ENCODE data around the gene SSH2. TPM values are rescaled to one million over a fixed set of nuclear protein-coding genes. Genes with fewer than 3 reads are reported as not detected.
A peak's percentile ranks its signal among the peaks of the same experiment; 100 is the strongest.
"Not testable (repeated sequence)": the region's sequence is repeated elsewhere in the genome, so short reads cannot be mapped to it uniquely, and the experiment has no call there.

SSH2 gene
- total RNA-seq, 2 experiments from 2014 or later: 37.5 to 43.5 TPM

DNA sequence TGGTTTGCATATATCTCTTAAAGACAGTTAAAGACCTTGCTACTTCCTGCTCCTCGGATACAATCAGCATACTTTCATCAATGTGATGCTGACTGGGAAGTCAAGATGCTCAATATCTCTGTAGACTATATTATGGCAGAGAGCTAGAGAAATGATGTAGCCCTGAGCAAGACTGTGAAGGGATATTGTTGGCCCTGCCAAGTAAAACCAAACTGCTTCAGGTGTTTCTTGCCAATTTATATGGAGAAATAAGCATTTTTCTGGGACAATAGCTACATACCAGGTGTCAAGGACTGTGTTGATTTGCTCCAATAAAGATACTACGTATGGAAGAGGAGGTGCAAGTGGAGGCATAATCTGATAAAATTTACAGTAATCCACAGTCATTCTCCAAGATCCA is 6.7 kb upstream of the SSH2 start:
- Mint-ChIP-seq H3K36me3 (ENCODE audit: low read depth) (no peaks in the 10 kb centered on the region), H3K27me3 (no peaks in the 10 kb centered on the region), H3K9me3 (no peaks in the 10 kb centered on the region), H3K4me1 (ENCODE audit: low read depth) (peaks cover 6% of the 10 kb centered on the region), H3K4me3 (no peak overlapping the region), H3K27ac (no peak overlapping the region)
- intact Hi-C loops (cut with micrococcal nuclease): no loop called here
- no peak for ATAC-seq
- TF ChIP-seq, protein P1, sequence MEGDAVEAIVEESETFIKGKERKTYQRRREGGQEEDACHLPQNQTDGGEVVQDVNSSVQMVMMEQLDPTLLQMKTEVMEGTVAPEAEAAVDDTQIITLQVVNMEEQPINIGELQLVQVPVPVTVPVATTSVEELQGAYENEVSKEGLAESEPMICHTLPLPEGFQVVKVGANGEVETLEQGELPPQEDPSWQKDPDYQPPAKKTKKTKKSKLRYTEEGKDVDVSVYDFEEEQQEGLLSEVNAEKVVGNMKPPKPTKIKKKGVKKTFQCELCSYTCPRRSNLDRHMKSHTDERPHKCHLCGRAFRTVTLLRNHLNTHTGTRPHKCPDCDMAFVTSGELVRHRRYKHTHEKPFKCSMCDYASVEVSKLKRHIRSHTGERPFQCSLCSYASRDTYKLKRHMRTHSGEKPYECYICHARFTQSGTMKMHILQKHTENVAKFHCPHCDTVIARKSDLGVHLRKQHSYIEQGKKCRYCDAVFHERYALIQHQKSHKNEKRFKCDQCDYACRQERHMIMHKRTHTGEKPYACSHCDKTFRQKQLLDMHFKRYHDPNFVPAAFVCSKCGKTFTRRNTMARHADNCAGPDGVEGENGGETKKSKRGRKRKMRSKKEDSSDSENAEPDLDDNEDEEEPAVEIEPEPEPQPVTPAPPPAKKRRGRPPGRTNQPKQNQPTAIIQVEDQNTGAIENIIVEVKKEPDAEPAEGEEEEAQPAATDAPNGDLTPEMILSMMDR (IDR thresholded peaks at IDR 0.05): no peak
- ChIA-PET POLR2A (no interaction called here), CTCF (interaction anchor here (0.6 to 9.3 kb wide), 3 partner anchors 8 to 127 kb away, joined by 3 to 309 read pairs (median 3); no protein-coding TSS in a partner anchor)
- no peak for DNase-seq

DNA sequence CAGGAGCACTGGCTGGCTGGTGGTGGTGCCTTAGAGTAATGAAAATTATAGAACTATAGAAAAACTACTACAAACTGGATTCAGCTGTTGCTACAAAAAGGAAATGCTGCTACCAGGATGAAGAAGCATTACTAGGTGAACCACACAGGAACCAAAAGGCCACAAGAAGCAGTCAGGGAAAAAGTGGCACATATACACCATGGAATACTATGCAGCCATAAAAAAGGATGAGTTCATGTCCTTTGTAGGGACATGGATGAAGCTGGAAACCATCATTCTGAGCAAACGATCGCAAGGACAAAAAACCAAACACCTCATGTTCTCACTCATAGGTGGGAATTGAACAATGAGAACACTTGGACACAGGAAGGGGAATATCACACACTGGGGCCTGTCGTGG is 5.9 kb upstream of the SSH2 start:
- H3K36me3 Mint-ChIP-seq (ENCODE audit: low read depth); H3K4me3 Mint-ChIP-seq; intact Hi-C loops (cut with micrococcal nuclease); DNase-seq; H3K27ac Mint-ChIP-seq; H3K4me1 Mint-ChIP-seq (ENCODE audit: low read depth); ATAC-seq; H3K27me3 Mint-ChIP-seq; H3K9me3 Mint-ChIP-seq: not testable (repeated sequence)
- POLR2A ChIA-PET: interaction anchor here (0.6 kb wide), 1 partner anchor 395 kb away, joined by 3 read pairs; no protein-coding TSS in a partner anchor
- CTCF ChIA-PET: interaction anchor here (9.3 kb wide), 1 partner anchor 126 kb away, joined by 309 read pairs; no protein-coding TSS in a partner anchor

DNA sequence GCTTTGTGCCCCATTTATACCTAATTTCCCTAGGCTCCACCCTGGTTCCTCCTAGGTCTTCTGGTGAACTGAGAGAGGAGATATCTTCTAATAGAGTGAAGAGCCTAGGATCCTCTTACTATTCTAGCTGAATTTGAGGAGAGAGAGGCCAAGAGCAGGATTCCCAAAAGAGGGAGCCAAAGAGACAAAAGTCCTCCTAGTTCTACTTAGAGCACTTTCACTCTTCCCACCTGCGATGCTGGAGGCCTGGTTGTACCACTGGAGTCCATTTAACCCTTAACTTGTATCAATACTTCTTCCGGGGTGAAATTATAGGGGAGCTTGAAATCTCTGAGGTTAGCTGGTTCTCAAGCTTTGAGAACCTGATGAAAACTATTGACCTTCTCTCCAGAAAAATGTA is 3.4 kb upstream of the SSH2 start:
- Mint-ChIP-seq H3K27me3 (no peaks in the 10 kb centered on the region), H3K9me3 (no peaks in the 10 kb centered on the region), H3K36me3 (ENCODE audit: low read depth) (peaks cover 2% of the 10 kb centered on the region), H3K4me1 (ENCODE audit: low read depth) (peaks cover 6% of the 10 kb centered on the region), H3K27ac (no peak overlapping the region), H3K4me3 (no peak overlapping the region)
- no peak for DNase-seq
- intact Hi-C loops (cut with micrococcal nuclease): no loop called here
- ChIA-PET CTCF (interaction anchor here (0.8 to 9.3 kb wide), 8 partner anchors 9 to 316 kb away, joined by 3 to 309 read pairs (median 4); no protein-coding TSS in a partner anchor), POLR2A (interaction anchor here (0.6 to 1.6 kb wide), 4 partner anchors 12 to 735 kb away, joined by 3 read pairs; no protein-coding TSS in a partner anchor)
- no peak for ATAC-seq
- TF ChIP-seq, protein P1 (IDR thresholded peaks at IDR 0.05): no peak

DNA sequence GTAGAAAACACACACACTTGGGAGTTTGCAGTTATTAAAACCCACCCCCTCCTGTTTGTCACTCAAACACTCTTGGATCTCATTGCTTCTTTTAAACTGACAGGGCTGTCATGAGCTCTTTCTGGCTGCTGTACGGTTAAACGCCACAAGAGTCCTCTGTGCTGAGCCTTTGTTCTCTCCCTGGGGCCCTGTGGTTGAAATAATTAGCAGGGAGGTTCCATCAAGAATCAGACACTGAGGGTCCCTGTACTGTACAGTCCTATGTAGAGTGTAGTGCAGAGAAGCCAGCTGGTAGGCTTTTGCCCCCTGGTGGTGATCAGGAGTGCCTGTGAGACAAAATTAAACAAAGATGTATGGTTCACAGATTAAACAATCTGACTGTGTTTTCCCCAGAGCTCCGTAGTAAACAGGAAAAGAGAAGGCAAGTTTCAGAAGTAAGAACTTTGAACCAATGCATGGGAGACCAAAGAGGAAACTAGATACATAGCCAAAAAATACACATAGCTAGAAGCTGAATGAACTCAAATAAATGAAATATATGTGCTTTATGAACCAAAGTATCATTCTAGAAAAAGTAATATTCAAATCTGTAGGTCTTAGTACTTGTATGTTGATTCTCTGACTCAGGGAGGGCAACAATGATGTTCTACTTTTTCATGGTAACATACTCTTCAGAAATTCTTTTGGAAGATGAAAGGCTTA is 1.4 kb upstream of the SSH2 start:
- POLR2A ChIA-PET: interaction anchor here (0.5 to 2.8 kb wide), 14 partner anchors 9 to 339 kb away, joined by 3 to 13 read pairs (median 4); no protein-coding TSS in a partner anchor
- H3K4me3 Mint-ChIP-seq: no peak overlapping the region
- H3K36me3 Mint-ChIP-seq (ENCODE audit: low read depth): peaks cover 5% of the 10 kb centered on the region
- no peak overlapping the region for H3K27ac Mint-ChIP-seq
- H3K27me3 Mint-ChIP-seq: no peaks in the 10 kb centered on the region
- peak; percentile 79 for ATAC-seq
- intact Hi-C loops (cut with micrococcal nuclease): loop anchor here (1.0 kb wide), 1 partner anchor 124 kb away; no protein-coding TSS in a partner anchor
- peaks cover 22% of the 10 kb centered on the region for H3K4me1 Mint-ChIP-seq (ENCODE audit: low read depth)
- TF ChIP-seq, protein P1 (IDR thresholded peaks at IDR 0.05): peak; percentile 79
- CTCF ChIA-PET: interaction anchor here (0.6 to 9.3 kb wide), 77 partner anchors 8 to 546 kb away, joined by 3 to 309 read pairs (median 5); partner anchors contain the start of genes ANKRD13B, EFCAB5, GOSR1 and TMIGD1
- DNase-seq: peak; percentile 85
- no peaks in the 10 kb centered on the region for H3K9me3 Mint-ChIP-seq

DNA sequence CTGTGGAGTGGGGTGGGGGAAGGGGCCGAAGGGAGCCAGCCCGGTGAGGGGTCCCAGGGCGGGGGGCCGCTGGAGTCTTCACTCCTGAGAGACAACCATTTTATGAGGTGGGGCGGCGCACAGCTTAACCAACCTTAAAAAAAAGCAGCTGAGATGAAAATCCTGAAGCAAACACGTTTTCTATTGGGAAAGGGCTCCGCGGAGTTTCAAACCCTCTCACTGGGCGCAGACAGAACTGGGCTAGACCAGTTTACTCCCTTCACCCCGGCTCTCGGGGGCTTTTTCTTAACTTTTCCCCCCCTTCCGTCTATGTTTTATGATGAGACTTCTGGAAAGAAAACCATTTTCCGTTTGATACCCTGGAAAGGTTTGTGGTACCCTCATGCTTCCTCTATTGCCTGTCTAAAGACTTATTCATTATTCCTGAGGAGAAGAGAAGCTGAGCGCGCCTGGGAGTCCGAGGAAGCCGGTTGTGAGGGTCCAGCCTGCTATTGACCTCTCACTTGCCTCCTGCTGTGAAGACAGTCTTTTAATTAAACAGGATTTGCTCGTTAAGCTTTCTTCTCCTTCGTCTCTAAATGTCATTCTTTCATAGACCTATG is 482 bp upstream of the SSH2 start:
- POLR2A ChIA-PET: interaction anchor here (0.5 to 2.8 kb wide), 9 partner anchors 9 to 339 kb away, joined by 3 to 13 read pairs (median 4); no protein-coding TSS in a partner anchor
- peak; percentile 1 for ATAC-seq

More for the DNA sequence above, 482 bp upstream of the SSH2 start:
- no peaks in the 10 kb centered on the region for H3K27me3 Mint-ChIP-seq
- no peak overlapping the region for H3K4me3 Mint-ChIP-seq
- H3K9me3 Mint-ChIP-seq: no peaks in the 10 kb centered on the region
- intact Hi-C loops (cut with micrococcal nuclease): loop anchor here (1.0 kb wide), 1 partner anchor 123 kb away; no protein-coding TSS in a partner anchor
- CTCF ChIA-PET: interaction anchor here (0.6 to 9.3 kb wide), 60 partner anchors 10 to 547 kb away, joined by 3 to 309 read pairs (median 5); partner anchors contain the start of genes ANKRD13B, EFCAB5, GOSR1 and TMIGD1
- no peak for DNase-seq
- no peak overlapping the region for H3K27ac Mint-ChIP-seq
- TF ChIP-seq, protein P1 (IDR thresholded peaks at IDR 0.05): no peak
- peaks cover 5% of the 10 kb centered on the region for H3K36me3 Mint-ChIP-seq (ENCODE audit: low read depth)
- peaks cover 27% of the 10 kb centered on the region for H3K4me1 Mint-ChIP-seq (ENCODE audit: low read depth)
